Measurements from ENCODE around the gene CCER1. TPM values are rescaled to one million over a fixed set of nuclear protein-coding genes. Genes with fewer than 3 reads are reported as not detected.

The CCER1 gene
- total RNA-seq, 4 donors from 2014 or later, result not detected

DNA sequence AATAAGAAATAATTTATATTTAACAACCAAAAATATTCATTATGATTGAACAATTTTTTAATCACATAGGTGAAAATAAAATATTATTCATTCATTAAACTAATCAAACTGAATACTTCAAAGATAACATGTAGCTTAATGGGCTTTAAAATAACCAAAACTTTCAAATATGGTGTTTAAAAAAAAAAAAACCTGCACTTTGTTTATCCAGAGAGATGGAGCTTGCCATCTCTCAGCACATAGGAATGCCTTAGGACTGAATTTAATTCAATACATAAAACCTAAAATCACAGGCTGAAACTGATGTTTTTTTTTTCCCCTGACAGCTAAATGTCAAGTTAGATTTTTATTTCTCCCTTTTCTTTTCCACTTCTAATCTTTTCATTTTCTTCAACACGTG is 14.4 kb upstream of the CCER1 start:
- TF ChIP-seq, protein P1, sequence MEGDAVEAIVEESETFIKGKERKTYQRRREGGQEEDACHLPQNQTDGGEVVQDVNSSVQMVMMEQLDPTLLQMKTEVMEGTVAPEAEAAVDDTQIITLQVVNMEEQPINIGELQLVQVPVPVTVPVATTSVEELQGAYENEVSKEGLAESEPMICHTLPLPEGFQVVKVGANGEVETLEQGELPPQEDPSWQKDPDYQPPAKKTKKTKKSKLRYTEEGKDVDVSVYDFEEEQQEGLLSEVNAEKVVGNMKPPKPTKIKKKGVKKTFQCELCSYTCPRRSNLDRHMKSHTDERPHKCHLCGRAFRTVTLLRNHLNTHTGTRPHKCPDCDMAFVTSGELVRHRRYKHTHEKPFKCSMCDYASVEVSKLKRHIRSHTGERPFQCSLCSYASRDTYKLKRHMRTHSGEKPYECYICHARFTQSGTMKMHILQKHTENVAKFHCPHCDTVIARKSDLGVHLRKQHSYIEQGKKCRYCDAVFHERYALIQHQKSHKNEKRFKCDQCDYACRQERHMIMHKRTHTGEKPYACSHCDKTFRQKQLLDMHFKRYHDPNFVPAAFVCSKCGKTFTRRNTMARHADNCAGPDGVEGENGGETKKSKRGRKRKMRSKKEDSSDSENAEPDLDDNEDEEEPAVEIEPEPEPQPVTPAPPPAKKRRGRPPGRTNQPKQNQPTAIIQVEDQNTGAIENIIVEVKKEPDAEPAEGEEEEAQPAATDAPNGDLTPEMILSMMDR (IDR thresholded peaks at IDR 0.05), result no peak
- TF ChIP-seq POLR2A (IDR thresholded peaks at IDR 0.05), result no peak
- no peak overlapping the region for H3K4me3 ChIP-seq (ENCODE audit: low read depth, poor library complexity, severe bottlenecking)
- DNase-seq (ENCODE audit: low spot score in 2 of 2), result no peak
- 0% methylated on average over 1 of the region's 1 CpG for WGBS, 2 donors
- intact Hi-C loops (cut with DNase I; ENCODE audit: low total_unique reads), result no loop called here

DNA sequence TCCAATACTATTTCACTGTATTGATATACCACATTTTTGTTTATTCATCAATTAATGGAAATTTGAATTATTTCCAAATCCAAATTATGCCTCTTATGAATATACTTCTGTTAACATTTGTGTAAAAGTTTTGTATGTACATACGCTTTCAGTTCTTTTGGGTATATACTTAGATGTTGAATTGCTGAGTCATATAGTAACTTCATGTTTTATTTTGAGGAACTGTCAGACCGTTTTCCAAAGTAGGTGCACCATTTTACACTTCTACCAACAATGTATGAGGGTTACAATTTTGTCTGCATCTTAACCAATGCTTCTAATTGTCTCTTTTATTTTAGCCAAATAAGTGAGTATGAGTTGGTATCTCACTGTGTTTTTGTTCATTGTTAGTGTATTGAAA is 10.2 kb upstream of the CCER1 start:
- 81 to 89% methylated on average over 2 of the region's 2 CpGs for WGBS, 2 donors
- intact Hi-C loops (cut with DNase I; ENCODE audit: low total_unique reads), result no loop called here
- TF ChIP-seq POLR2A (IDR thresholded peaks at IDR 0.05), result no peak
- TF ChIP-seq, protein P1 (IDR thresholded peaks at IDR 0.05), result no peak
- DNase-seq (ENCODE audit: low spot score in 2 of 2), result no peak
- no peak overlapping the region for H3K4me3 ChIP-seq (ENCODE audit: low read depth, poor library complexity, severe bottlenecking)

DNA sequence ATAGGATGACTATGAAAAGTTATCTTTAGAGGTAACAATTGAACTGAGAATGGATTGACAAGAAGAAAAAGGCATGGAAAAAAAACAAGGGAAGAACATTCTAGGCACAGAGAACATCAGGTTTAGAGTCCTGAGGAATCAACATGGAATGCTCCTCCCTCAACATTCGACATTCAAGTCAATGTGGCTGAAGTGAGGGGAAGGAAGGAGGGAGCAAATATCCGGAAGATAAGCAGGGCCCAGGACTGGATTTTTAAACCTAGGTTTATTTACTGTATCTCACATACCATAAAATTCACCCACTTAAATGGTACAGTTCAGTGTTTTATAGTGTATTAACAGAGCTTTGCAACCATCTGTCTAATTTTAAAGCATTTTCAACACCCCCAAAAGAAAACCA is 9.6 kb upstream of the CCER1 start:
- TF ChIP-seq, protein P1 (IDR thresholded peaks at IDR 0.05), result no peak
- no peak for TF ChIP-seq POLR2A (IDR thresholded peaks at IDR 0.05)
- intact Hi-C loops (cut with DNase I; ENCODE audit: low total_unique reads), result no loop called here
- WGBS, 2 donors, result 59% methylated on average over 2 of the region's 2 CpGs
- H3K4me3 ChIP-seq (ENCODE audit: low read depth, poor library complexity, severe bottlenecking), result no peak overlapping the region
- DNase-seq (ENCODE audit: low spot score in 2 of 2), result no peak

DNA sequence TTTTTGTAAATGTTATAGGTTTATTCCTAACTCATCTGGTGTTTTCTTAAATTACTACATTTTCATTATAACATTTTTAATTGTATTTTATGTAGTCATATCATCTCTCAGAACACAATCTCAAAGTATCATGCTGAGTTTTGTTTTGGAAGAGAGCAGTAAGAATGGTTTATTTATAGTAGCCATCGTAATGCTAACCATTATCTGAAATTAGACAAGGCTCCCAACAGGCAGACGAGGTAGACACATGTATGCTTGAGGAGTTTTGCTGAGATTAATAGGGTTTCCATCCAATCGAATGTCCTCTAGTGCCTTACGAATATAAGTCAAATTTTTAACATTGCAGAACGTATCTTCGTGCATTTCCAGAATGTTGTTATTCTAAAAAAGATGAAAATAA is 9.0 kb upstream of the CCER1 start:
- no peak for DNase-seq (ENCODE audit: low spot score in 2 of 2)
- WGBS, 2 donors, result 81 to 86% methylated on average over 6 of the region's 6 CpGs
- no peak overlapping the region for H3K4me3 ChIP-seq (ENCODE audit: low read depth, poor library complexity, severe bottlenecking)
- intact Hi-C loops (cut with DNase I; ENCODE audit: low total_unique reads), result no loop called here
- TF ChIP-seq, protein P1 (IDR thresholded peaks at IDR 0.05), result no peak
- no peak for TF ChIP-seq POLR2A (IDR thresholded peaks at IDR 0.05)

DNA sequence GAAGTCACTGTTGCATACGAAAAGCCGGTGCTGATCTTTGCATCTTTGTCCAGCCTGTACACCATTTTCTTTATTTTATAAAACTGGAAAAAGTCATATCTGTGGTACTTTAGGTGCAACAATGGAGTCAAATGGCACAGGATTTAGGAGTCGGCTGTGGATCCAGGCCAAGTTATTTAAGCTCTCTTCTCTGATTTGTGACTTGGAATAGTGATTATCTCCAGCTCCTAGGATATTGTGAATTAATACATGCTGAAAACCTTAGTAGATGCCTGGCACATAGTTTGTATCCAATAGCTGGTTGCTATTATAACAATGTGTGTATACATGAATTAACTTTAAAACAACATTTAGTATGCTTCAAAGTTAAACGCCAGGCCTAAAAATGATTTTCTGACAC is 6.2 kb upstream of the CCER1 start:
- WGBS, 2 donors, result 91 to 92% methylated on average over 4 of the region's 4 CpGs
- DNase-seq (ENCODE audit: low spot score in 2 of 2), result no peak
- no peak overlapping the region for H3K4me3 ChIP-seq (ENCODE audit: low read depth, poor library complexity, severe bottlenecking)
- intact Hi-C loops (cut with DNase I; ENCODE audit: low total_unique reads), result no loop called here
- TF ChIP-seq POLR2A (IDR thresholded peaks at IDR 0.05), result no peak
- TF ChIP-seq, protein P1 (IDR thresholded peaks at IDR 0.05), result no peak

DNA sequence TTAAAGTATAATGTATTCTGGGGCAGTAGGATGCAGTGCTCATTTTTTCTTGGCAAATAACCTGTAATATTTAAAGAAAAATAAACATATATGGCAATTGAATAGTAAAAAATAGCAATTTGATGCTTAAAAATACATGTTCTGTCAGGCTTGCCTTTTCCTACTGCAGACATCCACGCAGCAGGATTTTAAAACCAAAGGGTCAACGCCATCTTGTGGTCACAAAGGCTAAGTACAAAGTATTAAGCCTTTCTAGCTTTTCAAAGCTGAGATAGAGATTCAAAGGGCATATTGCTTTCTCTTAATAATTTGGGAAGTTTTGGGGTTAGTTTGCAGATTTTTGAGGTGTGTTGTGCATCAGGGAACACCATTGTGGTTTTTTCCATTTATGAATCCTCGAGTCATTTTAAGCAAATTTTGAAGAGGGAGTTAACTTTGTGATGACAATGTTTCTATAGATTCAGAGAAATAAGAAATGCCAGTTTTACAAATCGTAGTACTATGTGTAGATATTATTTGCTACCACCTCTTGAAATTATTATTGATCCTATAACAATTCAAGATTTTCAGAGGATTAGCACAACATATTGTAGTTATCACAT is 4.7 kb upstream of the CCER1 start:
- WGBS, 2 donors, result 3 to 14% methylated on average over 4 of the region's 4 CpGs
- no peak for DNase-seq (ENCODE audit: low spot score in 2 of 2)
- intact Hi-C loops (cut with DNase I; ENCODE audit: low total_unique reads), result no loop called here
- no peak overlapping the region for H3K4me3 ChIP-seq (ENCODE audit: low read depth, poor library complexity, severe bottlenecking)
- TF ChIP-seq, protein P1 (IDR thresholded peaks at IDR 0.05), result no peak
- no peak for TF ChIP-seq POLR2A (IDR thresholded peaks at IDR 0.05)

All from lower leg skin (tissue), 4 donors.